WTC11 (cell line): ENCODE data around the gene CARD9.

Source experiments
- ATF2 ChIP-seq: sonication (generic); formaldehyde crosslinking; IDR thresholded peaks from 2 replicates; pipeline ENCODE4 v1.8.1; 2022; ENCODE audit warnings: low read depth, missing genetic modification reagents, borderline replicate concordance
- NFYB ChIP-seq: sonication (generic); formaldehyde crosslinking; conservative IDR thresholded peaks from 2 replicates; pipeline ENCODE4 v1.8.0; 2022; ENCODE audit warnings: low read depth, missing genetic modification reagents
- NR3C1 ChIP-seq: sonication (generic); formaldehyde crosslinking; conservative IDR thresholded peaks from 2 replicates; pipeline ENCODE4 v1.8.1; 2023; ENCODE audit warnings: low read depth, mild to moderate bottlenecking, missing genetic modification reagents
- ZNF232 ChIP-seq: sonication (generic); formaldehyde crosslinking; IDR thresholded peaks from 2 replicates; pipeline ENCODE4 v1.8.0; 2022; ENCODE audit warnings: mild to moderate bottlenecking, missing genetic modification reagents
- TF ChIP-seq, protein P1 (sequence below): fragments of 200-600 bp; IDR thresholded peaks from 2 replicates; pipeline ENCODE4 v1.8.0; 2022; ENCODE audit warnings: antibody characterized with exemption

GRCh38 chr9:136395345-136396218 is 22.1 kb upstream of the CARD9 start:
- TF ChIP-seq, protein P1, sequence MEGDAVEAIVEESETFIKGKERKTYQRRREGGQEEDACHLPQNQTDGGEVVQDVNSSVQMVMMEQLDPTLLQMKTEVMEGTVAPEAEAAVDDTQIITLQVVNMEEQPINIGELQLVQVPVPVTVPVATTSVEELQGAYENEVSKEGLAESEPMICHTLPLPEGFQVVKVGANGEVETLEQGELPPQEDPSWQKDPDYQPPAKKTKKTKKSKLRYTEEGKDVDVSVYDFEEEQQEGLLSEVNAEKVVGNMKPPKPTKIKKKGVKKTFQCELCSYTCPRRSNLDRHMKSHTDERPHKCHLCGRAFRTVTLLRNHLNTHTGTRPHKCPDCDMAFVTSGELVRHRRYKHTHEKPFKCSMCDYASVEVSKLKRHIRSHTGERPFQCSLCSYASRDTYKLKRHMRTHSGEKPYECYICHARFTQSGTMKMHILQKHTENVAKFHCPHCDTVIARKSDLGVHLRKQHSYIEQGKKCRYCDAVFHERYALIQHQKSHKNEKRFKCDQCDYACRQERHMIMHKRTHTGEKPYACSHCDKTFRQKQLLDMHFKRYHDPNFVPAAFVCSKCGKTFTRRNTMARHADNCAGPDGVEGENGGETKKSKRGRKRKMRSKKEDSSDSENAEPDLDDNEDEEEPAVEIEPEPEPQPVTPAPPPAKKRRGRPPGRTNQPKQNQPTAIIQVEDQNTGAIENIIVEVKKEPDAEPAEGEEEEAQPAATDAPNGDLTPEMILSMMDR, result no peak
- TF ChIP-seq ZNF232 (CRISPR knock-in tag), result no peak
- no peak for TF ChIP-seq NFYB (CRISPR knock-in tag)
- TF ChIP-seq NR3C1 (CRISPR knock-in tag), result no peak
- no peak for TF ChIP-seq ATF2 (CRISPR knock-in tag)
